ENCODE results near the gene AP1B1.

GRCh38 chr22:29386708-29387107 is 1.7 kb downstream of the AP1B1 start:
- TF ChIP-seq CTCF (IDR thresholded peaks at IDR 0.05) (no peak), EZH2 (IDR thresholded peaks at IDR 0.05; ENCODE audit: borderline replicate concordance, insufficient read depth, low read depth, low read length, poor library complexity, severe bottlenecking) (no peak)

Data from B cell (primary cell).